CD4-positive, alpha-beta T cell treated with Interleukin-17A for 1 hour (primary cell): Measurements from ENCODE around the gene CNGA1.
A peak's percentile ranks its signal among the peaks of the same experiment; 100 is the strongest.
"Not testable (repeated sequence)": the region's sequence is repeated elsewhere in the genome, so short reads cannot be mapped to it uniquely, and the experiment has no call there.

Experiments
- DNase-seq: peaks from one replicate; pipeline ENCODE4 v3.0.0-alpha.2; 2020

Gene CNGA1

DNA sequence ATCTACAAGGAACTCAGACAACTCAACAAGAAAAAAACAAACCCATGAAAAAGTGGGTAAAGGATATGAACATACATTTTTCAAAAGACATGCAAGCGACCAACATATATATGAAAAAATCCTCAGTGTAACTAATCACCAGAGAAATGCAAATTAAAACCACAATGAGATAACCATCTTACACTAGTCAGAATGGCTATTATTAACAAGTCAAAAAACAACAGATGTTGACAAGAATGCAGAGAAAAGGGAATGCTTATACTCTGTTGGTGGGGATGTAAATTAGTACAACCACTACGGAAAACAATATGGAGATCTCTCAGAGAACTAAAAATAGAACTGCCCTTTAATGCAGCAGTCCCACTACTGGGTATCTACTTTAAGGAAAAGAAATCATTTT lies 12.2 kb upstream of the CNGA1 start:
- no peak for DNase-seq

DNA sequence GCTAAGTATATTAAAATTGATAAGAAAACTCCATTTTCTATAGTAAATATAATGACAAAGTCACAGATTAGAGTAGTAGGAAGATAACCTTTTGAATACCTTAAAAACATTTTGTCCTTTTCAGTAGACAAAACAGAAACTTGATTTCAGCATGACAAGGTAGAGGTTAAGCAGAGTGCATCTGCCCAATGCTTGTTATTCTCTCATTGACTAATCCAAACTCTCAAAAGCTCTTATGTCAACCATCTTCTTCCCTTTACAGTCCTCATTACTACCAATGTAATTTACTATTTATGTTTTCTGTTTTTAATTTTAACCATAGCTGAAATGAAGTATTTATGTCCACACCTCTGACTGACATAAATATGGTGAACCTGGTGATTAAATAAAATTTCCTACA lies 11.2 kb upstream of the CNGA1 start:
- DNase-seq, result no peak

DNA sequence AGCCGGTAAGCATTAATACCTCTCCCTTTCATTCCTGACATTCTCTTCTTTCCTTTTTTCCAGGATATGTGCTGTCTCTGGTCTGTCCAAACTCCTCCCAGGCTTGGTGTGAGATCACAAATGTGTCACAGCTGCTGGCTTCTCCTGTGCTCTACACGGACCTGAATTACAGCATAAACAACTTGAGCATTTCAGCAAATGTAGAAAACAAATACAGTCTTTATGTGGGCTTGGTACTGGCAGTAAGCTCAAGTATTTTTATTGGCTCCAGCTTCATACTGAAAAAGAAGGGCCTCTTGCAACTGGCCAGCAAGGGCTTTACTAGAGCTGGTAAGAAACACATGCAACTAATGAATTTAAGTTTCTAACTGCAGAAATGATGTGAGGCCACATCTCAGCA lies 8.5 kb upstream of the CNGA1 start:
- no peak for DNase-seq

DNA sequence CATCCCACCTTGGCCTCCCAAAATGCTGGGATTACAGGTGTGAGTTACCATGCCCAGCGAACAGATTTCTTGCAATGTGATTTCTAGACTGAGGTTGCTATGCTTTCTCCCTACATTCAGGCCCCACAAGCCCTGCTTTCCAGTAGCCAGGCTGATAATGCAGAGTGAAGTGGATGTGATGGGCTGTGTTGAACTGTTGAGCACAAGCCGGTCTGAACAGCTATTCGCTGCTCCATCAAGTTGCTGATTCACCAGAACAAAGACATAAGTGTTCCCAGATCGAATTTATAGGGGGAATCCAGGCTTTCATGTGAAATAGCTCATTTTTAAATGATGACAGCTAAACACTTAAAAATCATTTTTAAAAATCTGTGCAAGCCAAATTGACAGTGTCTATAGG lies 8.0 kb upstream of the CNGA1 start:
- no peak for DNase-seq

DNA sequence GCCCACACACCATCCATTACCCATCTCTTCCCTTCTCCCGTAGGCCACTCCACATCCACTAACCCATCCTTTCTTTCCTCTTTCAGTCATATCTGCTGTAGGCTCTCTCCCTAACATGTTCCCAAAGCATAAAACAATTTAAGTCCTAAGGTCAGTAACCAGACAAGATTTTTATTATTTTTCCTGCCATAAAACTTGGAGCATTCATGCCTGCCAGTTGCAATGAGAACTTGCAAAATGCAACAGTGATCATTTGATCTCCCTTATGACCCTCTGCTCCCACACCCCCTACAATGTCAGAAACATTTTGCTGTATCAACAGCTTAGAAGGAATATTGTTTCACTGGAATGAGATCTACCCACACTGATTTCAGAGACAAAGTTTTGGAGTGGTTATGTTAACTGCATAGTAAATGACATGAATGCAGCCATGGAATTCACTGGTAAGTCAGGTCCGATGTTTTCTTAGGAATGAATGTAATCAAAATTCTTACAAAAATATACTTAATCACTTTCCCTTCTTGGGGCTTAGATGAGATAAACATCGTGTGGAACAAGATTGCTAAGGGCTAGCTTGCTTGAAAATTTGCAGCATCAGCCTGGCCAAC lies 5.8 kb upstream of the CNGA1 start:
- no peak for DNase-seq

DNA sequence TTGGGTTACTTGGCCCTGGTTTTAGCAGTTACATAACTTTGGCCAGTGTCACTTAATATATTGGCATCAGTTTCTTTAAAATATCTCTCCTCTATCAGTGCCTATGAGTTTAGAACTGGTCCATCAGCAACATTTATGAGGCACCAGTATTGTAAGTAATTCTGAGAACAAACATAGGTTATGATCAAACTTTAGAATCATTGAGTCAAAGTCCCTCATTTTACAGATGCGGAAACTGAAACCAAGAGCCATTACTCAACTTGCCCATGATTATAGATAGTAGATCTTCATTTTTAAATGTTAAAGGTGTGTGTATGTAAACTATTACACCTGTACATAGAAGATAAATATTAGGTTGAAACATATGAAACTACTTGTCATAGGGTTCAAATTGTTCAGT lies 4.6 kb upstream of the CNGA1 start:
- no peak for DNase-seq

DNA sequence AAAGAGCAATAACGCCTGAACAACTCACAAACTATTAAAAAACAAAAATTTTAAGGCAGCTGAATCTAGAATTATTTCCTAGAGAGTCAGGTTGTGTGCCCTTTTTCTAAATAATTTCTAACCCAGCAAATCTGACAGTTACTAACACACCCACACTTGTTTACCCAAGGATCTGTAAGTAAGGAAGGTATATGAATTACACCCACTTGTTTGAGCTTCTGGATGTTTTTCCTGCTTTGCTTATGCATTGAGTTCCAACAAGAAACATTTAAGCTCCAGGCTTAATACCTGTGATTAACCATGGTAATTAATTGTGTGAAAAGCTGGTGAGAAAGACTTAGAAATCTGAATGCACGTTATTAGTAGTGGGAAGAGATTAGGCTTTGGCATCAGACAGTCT lies 1.6 kb upstream of the CNGA1 start:
- no peak for DNase-seq

DNA sequence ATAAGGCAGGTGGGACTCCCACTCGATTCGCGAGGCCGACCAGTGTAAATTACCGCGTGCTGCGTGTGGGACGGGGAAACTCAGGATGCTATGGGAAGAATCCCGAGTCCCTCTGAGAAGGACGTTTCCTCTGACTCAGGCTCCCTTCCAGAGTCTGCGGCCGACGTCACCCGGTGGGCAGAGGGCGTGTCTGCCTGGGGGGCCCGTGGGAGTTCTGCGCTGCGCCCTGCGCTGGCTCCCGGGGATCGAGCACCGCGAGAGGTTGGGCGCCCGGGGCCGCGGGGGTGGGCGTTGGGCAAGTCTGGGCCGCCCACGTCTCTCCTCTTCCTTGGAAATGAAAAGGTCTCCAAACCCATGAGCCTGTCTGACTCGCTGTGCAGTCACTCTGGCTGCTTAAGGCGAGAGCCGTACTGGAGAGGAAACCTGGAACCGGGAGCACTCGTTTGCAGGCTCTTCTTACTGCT lies 659 bp upstream of the CNGA1 start:
- peak; percentile 9 for DNase-seq

DNA sequence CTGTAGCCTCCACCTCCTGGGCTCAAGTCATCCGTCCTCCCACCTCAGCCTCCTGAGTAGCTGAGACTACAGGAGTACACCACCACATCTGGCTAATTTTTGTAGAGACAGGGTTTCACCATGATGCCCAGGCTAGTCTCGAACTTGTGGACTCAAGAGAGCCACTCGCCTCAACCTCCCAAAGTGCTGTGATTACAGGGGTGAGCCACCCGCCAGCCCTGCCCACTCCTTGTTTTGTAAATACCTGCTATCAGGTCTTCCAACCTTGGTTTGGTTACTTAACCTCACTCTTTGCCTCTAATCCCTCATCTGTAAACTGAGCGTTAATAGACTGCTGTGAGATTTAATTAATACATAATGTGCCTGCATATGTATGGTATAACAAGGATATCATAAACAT lies 803 bp downstream of the CNGA1 start:
- DNase-seq, result no peak

DNA sequence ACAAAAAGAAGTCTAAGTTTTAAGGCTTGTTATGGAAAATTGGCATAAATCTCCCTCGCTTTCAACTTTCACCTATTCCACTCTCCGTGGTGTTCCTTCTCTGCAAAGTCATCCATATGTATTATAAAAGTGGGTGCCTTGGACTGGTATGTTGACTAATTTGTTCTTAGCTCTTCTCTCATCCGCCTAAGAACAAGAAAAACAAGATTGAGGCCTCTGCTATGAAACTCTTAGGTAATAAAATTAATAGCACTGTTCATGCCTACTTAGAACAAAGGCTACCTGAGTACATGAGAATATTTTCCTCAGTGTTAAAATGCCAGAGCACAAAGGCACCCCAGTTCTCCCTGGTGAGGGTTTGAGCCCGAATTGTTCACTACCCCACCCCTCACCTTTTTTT lies 1.3 kb downstream of the CNGA1 start:
- DNase-seq, result no peak

DNA sequence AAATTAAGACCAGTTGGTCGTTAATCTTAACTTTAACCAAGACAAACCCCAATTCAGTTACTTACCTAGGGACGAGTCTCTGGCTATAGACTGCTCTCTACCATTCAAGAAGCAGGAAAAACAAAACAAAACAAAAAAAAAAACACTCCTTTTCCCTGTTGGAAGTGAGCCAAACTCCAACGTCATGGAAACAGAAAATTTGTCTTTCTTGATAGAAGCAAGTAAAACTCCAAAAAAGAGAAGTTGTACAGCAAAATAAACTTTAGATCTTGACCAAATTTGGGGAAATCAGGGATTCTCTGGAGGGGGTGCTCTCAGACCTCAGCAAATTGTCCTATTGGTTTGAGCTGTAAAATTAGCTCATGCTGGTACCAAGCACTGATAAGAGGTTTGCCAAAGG lies 3.7 kb downstream of the CNGA1 start:
- DNase-seq, result no peak

DNA sequence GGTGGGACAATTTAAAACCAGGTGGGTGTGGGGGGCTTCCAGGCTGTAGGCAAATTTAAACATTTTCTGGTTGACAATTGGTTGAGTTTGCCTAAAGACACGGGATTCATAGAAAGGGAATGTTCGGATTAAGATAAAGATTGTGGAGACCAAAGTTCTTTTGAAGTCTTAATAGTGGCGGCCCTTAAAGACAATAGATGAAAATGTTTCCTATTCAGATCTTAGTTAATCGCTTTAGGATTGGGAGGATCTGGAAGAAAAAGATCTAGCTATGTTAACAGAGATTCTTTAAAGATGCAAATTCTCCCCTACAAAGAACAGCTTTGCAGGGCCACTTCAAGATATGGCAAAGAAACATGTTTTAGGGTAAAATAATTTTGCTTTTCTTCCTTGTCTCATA lies 4.8 kb downstream of the CNGA1 start:
- no peak for DNase-seq

DNA sequence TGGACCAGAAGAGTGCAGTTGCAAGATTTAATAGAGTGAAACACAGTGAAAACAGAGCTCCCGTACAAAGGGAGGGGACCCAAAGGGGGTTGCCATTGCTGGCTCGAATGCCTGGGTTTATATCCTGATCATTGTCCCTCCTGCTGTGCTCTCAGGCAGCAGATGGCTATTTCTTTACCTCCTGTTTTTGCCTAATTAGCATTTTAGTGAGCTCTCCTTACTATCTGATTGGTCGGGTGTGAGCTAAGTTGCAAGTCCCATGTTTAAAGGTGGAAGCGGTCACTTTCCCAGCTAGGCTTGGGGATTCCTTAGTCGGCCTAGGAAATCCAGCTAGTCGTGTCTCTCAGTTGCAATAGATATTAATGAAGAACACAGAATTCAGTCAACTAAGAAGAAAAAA lies 5.6 kb downstream of the CNGA1 start:
- not testable (repeated sequence) for DNase-seq

DNA sequence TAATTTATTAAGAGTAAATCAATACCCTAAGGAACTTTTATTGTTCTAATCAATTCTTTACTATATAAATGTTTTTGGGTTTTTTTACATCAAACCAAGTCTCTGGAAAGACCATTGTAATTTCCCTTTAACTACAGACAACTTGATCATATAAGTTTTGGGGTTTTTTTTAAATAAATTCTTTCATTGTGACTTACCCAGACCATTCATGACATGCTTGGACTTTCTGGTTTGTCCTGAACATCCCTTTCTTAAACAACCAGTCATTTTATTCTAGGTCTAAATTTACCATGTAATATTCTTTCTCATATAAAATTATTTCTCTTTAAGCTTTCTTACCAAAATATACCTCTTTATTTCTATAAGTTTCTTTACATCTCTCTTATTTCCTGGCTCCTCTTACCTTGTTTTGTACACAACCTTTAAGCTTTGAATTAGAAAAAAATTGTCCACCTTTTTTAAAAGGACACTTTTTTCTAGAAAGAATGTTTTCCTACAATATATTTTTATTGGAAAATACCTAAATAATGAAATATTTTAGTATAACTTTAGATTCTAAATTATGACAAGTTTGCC lies 8.4 kb downstream of the CNGA1 start:
- DNase-seq, result no peak

DNA sequence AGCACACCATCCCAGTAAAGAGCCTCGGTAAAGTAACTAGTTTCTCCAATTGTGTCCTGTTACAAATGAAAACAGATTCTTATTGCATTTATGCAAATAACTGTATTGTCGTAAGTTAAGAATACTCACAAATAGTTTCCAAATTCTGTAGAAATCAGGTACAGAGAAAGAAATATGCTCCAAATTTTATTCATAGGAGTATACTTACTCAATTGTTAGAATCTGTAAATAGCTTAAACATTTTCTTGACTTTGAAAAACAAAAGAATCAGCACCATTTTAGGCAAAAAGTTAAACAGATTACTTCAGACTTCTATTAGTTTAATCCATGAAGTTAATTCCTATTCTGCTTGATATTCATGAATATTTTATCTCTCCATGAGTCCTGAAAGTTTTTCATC lies 10.7 kb downstream of the CNGA1 start:
- no peak for DNase-seq

DNA sequence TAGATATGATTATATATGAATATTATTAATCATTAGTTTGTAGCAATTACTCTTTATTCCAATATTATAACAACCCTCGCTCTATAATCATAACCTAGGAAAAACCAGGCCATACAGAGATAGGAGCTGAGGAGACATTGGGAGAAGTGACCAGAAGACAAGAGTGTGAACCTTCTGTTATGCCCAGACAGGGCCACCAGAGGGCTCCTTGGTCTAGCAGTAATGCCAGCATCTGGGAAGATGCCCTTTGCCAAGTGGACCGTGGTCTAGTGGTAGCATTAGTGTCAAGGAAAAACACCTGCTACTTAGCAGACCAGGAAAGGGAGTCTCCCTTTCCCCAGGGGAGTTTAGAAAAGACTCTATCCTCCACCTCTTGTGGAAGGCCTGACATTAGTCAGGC lies 12.9 kb downstream of the CNGA1 start:
- DNase-seq, result peak; percentile 31

DNA sequence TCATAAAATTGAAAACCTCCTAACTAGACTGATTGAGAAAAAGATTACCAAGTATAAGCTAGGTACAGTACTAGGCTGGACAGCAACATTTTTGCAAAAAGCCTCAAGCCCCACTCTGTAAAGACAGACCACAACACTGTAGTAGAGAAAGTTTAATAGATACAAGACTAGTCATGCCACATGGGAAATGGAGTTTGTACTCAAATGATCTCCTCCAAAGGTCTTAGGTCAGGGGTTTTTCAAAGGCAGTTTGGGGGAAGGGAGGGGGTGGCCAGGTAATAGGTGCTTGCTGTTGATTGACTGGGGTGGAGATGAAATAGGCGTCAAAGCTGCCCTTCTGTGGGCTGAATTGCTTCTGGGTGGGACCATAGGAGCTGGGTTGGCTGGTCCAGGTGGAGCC lies 14.2 kb downstream of the CNGA1 start:
- DNase-seq, result no peak

DNA sequence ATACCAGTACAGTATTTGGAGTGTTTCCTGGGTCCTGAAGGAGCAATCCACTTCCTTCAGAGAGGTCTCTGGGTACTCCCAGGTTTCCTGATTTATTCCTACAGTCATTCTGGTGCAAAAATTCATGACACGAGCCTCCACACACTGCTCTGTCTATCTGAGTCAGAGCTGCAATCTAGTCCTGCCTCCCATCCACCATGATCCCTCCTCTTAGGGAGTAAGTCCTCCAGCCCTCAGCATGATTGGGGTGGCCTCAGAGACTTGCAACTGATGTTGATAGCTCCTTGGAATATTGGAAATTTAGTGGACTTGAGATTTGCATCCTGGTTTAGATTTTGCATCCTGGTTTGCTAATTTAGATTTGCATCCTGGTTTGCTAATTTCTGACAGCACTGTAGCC lies 20.5 kb downstream of the CNGA1 start:
- no peak for DNase-seq

DNA sequence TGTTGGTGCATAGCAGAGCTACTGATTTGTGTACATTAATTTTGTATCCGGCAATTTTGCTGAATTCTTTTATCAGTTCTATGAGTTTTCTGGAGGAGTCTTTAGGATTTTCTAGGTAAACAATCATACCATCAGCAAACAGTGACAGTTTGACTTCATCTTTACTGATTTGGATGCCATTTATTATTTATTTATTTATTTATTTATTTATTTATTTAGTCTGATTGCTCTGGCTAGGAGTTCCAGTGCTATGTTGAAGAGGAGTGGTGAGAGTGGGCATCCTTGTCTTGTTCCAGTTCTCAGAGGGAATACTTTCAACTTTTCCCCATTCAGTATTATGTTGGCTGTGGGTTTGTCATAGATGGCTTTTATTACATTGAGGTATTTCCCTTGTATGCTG lies 24.0 kb downstream of the CNGA1 start:
- not testable (repeated sequence) for DNase-seq

DNA sequence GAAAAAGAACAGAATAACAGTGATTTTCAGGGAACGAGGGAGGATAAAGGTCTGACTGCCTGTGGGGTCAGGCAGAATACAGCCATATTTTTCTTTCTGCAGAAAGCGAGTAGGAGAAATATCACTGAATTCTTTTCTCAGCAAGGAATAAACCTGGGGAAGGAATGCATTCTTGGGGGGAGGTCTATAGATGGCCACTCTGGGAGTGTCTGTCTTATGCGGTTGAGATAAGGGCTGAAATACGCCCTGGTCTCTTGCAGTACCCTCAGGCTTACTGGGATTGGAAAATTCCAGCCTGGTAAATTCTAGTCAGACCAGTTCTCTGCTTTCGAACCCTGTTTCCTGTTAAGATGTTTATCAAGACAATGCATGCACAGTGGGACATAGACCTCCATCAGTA lies 26.3 kb downstream of the CNGA1 start:
- DNase-seq, result no peak

DNA sequence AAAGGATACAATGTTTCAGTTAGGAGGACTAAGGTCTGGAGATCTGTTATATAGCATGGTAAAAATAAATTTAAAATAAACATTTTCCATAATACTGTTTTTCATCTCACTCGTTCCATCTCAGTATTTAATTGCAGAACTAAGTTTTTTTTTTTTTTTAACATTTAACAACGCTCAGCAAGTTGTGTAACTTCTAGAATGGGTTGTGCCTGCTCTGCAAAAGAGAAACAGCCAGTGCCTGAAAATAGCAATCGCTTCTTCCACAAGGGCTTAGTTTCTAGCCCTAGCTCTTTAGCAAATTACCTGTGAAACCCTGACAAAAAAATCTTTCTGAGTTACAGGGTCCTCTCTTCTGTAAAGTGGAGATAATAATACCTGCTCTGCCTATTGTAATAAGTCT lies 41.9 kb downstream of the CNGA1 start:
- no peak for DNase-seq

DNA sequence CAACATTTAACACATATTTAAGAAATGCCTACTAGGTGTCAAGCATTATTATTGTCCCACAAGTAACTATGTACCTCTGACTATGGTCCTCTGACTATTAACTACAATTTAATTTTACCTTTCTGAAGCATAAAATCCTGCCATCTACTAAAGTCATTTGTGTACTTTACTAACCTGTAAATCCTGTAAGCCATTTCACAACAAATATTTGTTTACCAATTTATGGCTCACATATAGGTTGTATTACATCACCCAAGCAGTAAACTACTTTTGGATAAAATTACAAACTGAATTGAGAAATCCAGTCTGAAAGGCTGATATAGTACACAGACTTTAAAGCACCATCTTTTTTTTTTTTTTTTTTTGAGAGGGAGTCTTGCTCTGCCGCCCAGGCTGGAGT lies 43.8 kb downstream of the CNGA1 start:
- DNase-seq, result no peak

DNA sequence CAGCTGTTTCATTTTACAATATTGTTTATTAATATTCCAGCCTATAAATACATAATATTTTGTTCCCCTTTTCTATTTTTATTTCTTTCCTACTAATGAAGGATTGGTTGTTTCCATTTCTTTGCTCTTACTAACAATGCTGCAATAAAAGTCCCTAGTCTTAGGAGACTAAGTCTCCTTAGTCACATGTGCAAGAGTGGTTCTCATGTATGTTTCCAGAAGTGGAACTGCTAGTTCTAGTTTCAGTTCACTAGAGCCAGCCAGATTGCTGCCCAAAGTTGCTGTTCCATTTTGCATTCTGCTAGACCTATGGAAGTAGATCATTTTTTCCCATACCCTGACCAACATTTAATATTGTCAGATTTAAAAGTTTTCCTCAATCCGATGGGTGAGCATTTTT lies 44.3 kb downstream of the CNGA1 start:
- no peak for DNase-seq

DNA sequence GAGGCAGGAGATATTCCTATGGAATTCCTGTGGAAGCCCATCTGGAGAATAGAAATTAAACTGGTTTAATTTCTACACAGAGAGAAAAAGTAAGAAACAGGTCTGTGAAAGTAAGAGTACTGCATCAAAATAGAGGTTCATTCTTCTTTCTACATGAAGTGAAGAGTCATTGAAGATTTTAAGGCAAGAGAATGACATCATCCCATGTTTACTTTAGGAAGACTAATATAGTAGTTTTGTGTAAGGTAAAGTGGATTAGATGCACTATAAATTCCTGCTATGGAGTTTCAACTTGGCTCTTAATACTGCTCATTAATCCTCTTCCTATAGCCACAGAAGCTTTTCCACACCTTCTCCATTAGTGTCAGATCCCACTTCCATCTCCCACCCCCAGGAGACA lies 47.6 kb downstream of the CNGA1 start:
- DNase-seq, result no peak

DNA sequence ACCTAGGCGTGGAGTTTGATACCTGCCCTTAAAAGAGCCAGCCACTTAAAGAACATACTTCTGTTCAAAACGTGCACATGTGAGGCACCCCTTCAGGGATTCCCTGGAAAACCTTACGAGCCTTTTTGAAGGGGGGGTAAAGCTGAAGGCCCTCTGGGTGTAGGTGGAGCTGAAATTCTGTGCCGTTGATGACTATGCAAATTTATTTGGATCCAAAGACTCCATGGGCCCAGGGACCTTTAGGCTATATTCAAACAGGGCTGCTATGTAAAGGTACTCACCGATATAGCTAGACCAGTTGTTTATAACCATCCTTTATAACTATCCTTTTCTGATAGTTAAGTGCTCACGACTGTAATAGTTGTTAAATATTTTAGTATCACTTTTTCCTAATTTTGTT lies 61.8 kb downstream of the CNGA1 start:
- no peak for DNase-seq

DNA sequence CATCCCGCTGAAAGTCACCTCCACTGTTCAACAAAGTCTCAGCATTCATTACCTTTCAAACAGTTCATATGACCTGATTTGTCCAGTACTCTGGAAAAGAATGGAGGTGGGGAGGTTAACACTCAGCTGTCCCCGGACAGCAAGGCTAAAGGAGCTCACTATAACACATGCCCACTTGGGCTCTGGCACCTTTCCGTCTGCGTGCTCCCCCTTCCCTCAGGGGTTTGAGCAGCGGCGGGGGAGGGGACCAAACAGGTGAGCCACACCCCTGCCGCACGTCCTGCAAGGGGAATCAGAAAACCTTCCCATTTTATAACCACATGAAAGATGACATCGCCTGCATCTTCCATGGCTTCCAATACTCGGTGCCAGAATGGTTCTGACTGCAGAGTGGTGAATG lies 62.2 kb downstream of the CNGA1 start:
- no peak for DNase-seq
